ENCODE measurements around the gene ARHGEF40. TPM values are rescaled to one million over a fixed set of nuclear protein-coding genes. Genes with fewer than 3 reads are reported as not detected.
A peak's percentile ranks its signal among the peaks of the same experiment; 100 is the strongest.

The ARHGEF40 gene
- total RNA-seq, 1 donor from 2014 or later: 21.3 TPM

DNA sequence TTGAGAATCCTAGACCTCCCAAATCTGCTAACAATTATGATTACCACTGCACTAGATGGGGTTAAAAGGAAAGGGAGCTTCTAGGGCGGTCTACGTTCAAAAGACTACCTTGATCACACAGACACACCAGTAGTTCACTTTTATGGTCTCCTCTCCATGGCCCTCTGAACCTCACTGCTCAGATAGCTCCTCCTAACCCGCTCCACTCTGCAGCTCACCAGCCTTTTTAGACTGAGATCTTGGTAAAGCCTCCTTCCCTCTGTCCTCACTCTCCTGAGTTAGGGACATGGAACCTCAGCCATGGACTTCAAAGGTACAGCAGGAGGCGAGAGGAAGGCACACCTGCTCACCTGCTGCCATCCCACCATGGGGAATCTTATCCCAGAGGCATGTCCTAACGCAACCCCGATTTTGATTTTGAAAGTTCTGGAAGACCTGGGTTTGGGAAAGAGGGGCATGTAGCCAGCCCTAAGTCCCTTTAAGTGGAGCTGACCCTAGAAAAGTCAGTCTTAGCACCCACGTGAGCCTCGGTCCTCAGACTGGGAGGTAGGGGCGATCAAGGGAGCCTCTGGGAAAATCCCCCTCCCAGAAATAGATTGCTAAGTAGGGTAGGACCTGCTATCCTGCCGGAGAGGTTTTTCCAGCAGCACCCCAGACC, 27.0 kb downstream of the ARHGEF40 start:
- Histone ChIP-seq H3K27me3 (ENCODE audit: low read depth) (no peaks in the 10 kb centered on the region), H3K9me3 (replicated peaks) (no peaks in the 10 kb centered on the region), H3K4me1 (peaks cover 52% of the 10 kb centered on the region), H3K27ac (replicated peaks) (peak overlapping the region; percentile 83), H3K36me3 (peaks cover 8% of the 10 kb centered on the region), H3K4me3 (peak overlapping the region; percentile 71)
- DNase-seq: no peak
- TF ChIP-seq, protein P1, sequence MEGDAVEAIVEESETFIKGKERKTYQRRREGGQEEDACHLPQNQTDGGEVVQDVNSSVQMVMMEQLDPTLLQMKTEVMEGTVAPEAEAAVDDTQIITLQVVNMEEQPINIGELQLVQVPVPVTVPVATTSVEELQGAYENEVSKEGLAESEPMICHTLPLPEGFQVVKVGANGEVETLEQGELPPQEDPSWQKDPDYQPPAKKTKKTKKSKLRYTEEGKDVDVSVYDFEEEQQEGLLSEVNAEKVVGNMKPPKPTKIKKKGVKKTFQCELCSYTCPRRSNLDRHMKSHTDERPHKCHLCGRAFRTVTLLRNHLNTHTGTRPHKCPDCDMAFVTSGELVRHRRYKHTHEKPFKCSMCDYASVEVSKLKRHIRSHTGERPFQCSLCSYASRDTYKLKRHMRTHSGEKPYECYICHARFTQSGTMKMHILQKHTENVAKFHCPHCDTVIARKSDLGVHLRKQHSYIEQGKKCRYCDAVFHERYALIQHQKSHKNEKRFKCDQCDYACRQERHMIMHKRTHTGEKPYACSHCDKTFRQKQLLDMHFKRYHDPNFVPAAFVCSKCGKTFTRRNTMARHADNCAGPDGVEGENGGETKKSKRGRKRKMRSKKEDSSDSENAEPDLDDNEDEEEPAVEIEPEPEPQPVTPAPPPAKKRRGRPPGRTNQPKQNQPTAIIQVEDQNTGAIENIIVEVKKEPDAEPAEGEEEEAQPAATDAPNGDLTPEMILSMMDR (IDR thresholded peaks at IDR 0.05; ENCODE audit: borderline replicate concordance): no peak
- intact Hi-C loops (cut with micrococcal nuclease): no loop called here

DNA sequence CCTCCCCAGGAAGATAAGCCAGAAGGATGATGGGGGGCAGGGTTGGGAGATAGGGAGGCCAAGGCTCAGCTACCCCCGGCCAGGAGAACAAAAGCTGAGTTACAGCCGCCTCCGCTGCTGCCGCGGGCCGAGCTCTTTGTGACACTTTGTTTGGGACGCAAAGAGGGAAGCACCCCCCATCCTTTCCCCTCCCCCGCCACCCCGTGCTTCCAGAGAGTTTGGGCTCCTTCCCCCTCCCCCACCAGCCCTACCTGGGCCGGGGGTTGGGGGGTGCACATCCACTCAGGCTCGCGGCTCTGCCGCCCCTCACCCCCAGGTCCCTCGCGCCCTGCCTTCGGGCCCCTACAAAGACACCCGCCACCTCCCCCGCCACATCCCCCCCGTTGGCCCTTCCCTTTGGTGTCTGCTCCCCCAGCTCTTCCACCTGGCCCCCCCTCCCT, 27.6 kb downstream of the ARHGEF40 start:
- H3K4me1 ChIP-seq: peaks cover 50% of the 10 kb centered on the region
- peaks cover 5% of the 10 kb centered on the region for H3K36me3 ChIP-seq
- intact Hi-C loops (cut with micrococcal nuclease): no loop called here
- DNase-seq: no peak
- no peaks in the 10 kb centered on the region for H3K27me3 ChIP-seq (ENCODE audit: low read depth)
- H3K9me3 ChIP-seq (replicated peaks): no peaks in the 10 kb centered on the region
- H3K4me3 ChIP-seq: peak overlapping the region; percentile 71
- TF ChIP-seq, protein P1 (IDR thresholded peaks at IDR 0.05; ENCODE audit: borderline replicate concordance): no peak
- H3K27ac ChIP-seq (replicated peaks): peak overlapping the region; percentile 83

DNA sequence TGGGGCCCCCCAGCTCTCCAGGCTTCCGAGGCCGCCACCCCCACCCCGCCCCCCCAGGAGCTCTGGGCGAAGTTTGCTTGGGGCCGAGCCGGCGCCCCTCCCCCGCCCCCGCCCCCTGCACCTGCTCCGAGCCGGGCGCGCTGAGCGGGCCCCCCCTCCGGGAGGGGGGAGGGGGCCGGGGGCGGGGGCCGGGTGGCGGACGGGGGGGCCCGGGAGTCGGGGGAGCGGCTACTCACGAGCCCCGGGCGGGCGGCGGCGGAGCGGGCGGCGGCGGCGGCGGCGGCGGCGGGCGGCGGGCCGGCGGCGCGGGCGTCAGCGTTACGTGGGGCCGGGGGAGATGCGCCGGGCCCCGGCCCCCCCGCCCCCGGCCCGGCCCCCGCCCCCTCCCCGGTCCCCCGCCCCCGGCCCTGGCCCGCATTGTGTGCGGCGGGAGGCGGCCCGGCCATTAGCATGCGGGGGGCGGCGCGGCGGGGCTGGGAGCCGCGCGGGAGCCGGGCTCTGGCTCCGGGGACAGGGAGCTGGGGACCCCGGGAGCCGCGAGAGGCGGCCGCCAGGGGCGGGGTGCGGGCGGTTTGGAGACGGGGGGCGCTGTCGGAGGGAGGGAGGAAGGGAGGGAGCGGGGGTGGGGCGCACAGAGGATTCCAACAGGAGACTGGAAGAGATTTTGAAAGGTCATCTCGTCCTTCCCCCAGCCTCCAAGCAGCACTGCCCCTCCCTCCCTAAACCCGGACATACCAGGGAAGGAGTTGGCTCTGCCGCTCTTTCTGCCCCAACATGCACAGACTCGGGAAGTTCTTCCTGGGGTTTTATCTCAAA, 28.2 kb downstream of the ARHGEF40 start, which contains the start of gene ZNF219:
Gene ZNF219 (minus strand): TSS at position 580 of the 816 bp plus-strand sequence. CDS start 5,064 bp downstream, outside the sequence.
- intact Hi-C loops (cut with micrococcal nuclease): no loop called here
- Histone ChIP-seq H3K27ac (replicated peaks) (peak within 1 kb of the TSS; percentile 83), H3K36me3 (no peaks in the 10 kb centered on the region), H3K4me3 (peak within 1 kb of the TSS; percentile 71), H3K27me3 (ENCODE audit: low read depth) (no peaks in the 10 kb centered on the region), H3K4me1 (peaks cover 52% of the 10 kb centered on the region), H3K9me3 (replicated peaks) (no peaks in the 10 kb centered on the region)
- peak; percentile 74 for DNase-seq
- TF ChIP-seq, protein P1 (IDR thresholded peaks at IDR 0.05; ENCODE audit: borderline replicate concordance): peak; percentile 22

DNA sequence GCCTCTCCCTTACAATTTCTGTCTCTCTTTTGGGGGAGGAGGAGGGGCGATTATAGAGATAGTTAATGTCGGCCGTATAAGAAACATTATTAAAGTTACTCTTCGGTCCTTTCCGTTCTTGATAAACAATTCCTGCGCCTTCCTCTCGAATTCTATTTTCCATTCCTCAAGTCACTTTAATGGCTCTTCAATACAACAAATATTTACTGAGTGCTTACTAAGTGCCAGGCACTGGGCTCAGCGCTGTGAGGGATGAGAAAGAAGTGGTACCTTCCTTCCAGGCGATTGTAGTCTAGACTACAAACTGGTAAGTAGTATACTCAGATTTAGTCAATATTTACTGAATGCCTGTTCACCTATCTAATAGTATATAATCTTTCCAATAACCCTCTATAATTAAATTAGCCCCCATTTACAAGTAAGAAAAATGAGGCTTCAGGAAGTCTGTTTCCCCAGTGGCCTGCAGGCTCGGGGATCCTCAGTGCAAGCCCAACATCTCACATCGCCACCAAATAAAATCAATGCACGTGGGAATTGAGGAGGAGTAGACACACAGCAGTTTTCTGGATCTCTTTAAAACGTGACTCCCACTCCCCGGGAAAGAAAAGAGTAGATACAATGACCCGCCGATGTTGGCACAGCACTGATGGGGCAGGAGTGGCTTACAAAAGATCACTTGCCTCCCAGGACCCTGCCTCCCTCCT, 28.9 kb downstream of the ARHGEF40 start:
- Histone ChIP-seq H3K27me3 (ENCODE audit: low read depth) (no peaks in the 10 kb centered on the region), H3K4me1 (peaks cover 55% of the 10 kb centered on the region), H3K4me3 (peak overlapping the region; percentile 71), H3K36me3 (no peaks in the 10 kb centered on the region), H3K27ac (replicated peaks) (peak overlapping the region; percentile 83), H3K9me3 (replicated peaks) (no peaks in the 10 kb centered on the region)
- intact Hi-C loops (cut with micrococcal nuclease): no loop called here
- TF ChIP-seq, protein P1 (IDR thresholded peaks at IDR 0.05; ENCODE audit: borderline replicate concordance): no peak
- no peak for DNase-seq

DNA sequence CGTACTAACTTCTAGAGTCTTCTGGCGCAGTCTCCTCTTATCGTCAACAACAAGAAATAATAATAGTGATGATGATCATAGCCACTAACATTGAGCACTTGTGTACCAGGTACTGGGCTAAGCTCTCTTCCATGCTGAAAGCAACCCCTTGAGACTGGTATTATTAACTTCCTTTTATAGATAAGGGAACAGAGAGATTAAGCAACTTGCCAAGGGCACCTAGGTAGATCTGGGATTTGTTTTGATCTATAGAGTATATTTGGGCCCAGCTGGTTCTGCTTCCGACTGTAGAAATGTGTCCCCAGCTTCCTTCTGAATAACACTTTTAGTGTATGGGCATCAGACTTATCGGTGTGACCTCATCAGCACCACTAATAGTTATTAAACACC, 29.5 kb downstream of the ARHGEF40 start:
- Histone ChIP-seq H3K4me3 (peak overlapping the region; percentile 71), H3K27me3 (ENCODE audit: low read depth) (no peaks in the 10 kb centered on the region), H3K9me3 (replicated peaks) (no peaks in the 10 kb centered on the region), H3K36me3 (no peaks in the 10 kb centered on the region), H3K4me1 (peaks cover 56% of the 10 kb centered on the region), H3K27ac (replicated peaks) (peak overlapping the region; percentile 83)
- no peak for DNase-seq
- intact Hi-C loops (cut with micrococcal nuclease): no loop called here
- TF ChIP-seq, protein P1 (IDR thresholded peaks at IDR 0.05; ENCODE audit: borderline replicate concordance): no peak

All from left ventricle myocardium inferior (tissue), 1 donor.